Stomach smooth muscle (tissue), 2 donors: ENCODE results near the gene KCP.

Source experiments
- H3K27ac ChIP-seq: one replicate; pipeline ENCODE4 v1.7.0; 2013; ENCODE audit warnings: mild to moderate bottlenecking, low read length, inconsistent platforms
- H3K27me3 ChIP-seq, 2 donors: one replicate each; pipeline ENCODE4 v1.7.0; 2013; ENCODE audit warnings: low read length in 2 of 2; ENCODE audit not compliant: insufficient read depth in 2 of 2, control insufficient read depth in 1 of 2
- H3K36me3 ChIP-seq, 2 donors: one replicate each; pipeline ENCODE4 v1.7.0; 2013; ENCODE audit warnings: low read length in 2 of 2; ENCODE audit not compliant: control insufficient read depth in 2 of 2, insufficient read depth in 2 of 2
- H3K4me1 ChIP-seq: one replicate; pipeline ENCODE4 v1.7.0; 2013; ENCODE audit warnings: low read length; ENCODE audit not compliant: control insufficient read depth, insufficient read depth
- H3K4me3 ChIP-seq, 2 donors: one replicate each; pipeline ENCODE4 v1.7.0; 2013; ENCODE audit warnings: low read length in 2 of 2
- H3K9ac ChIP-seq, 2 donors: one replicate each; pipeline ENCODE4 v1.7.0; 2013; ENCODE audit warnings: low read length in 2 of 2, mild to moderate bottlenecking in 1 of 2
- H3K9me3 ChIP-seq, 2 donors: one replicate each; pipeline ENCODE4 v1.7.0; 2013; ENCODE audit warnings: low read length in 2 of 2; ENCODE audit not compliant: control insufficient read depth in 2 of 2
- donor health status: healthy.
- donor health status: Pancreatic carcinoma.

KCP gene

GRCh38 chr7:128919881-128920799 lies 9.6 kb upstream of the KCP start:
- Histone ChIP-seq H3K9me3 (no peaks in the 10 kb centered on the region), H3K27ac (no peak overlapping the region), H3K4me3 (no peak overlapping the region), H3K27me3 (peaks cover 14 to 16% of the 10 kb centered on the region in 2 donors), H3K9ac (no peak overlapping the region), H3K4me1 (peaks cover 3% of the 10 kb centered on the region), H3K36me3 (no peaks in the 10 kb centered on the region)

- Histone ChIP-seq H3K27me3 (peaks cover 18 to 22% of the 10 kb centered on the region in 2 donors), H3K9ac (no peak overlapping the region), H3K9me3 (no peaks in the 10 kb centered on the region), H3K4me1 (peaks cover 3% of the 10 kb centered on the region), H3K36me3 (no peaks in the 10 kb centered on the region), H3K27ac (no peak overlapping the region), H3K4me3 (no peak overlapping the region)
Observed at GRCh38 chr7:128919241-128919640, 8.7 kb upstream of the KCP start.

- Histone ChIP-seq H3K27me3 (peaks cover 18 to 23% of the 10 kb centered on the region in 2 donors), H3K36me3 (no peaks in the 10 kb centered on the region), H3K4me1 (peaks cover 3% of the 10 kb centered on the region), H3K4me3 (no peak overlapping the region), H3K9ac (no peak overlapping the region), H3K9me3 (no peaks in the 10 kb centered on the region), H3K27ac (no peak overlapping the region)
Observed at GRCh38 chr7:128918016-128918665, 7.6 kb upstream of the KCP start.

- Histone ChIP-seq H3K9me3 (no peaks in the 10 kb centered on the region), H3K36me3 (no peaks in the 10 kb centered on the region), H3K27ac (no peak overlapping the region), H3K27me3 (peaks cover 20 to 23% of the 10 kb centered on the region in 2 donors), H3K4me3 (no peak overlapping the region), H3K4me1 (peaks cover 3% of the 10 kb centered on the region), H3K9ac (no peak overlapping the region)
Observed at GRCh38 chr7:128917122-128917521, 6.6 kb upstream of the KCP start.

- Histone ChIP-seq H3K4me1 (peaks cover 3% of the 10 kb centered on the region), H3K27ac (no peak overlapping the region), H3K36me3 (no peaks in the 10 kb centered on the region), H3K4me3 (no peak overlapping the region), H3K27me3 (peaks cover 21 to 26% of the 10 kb centered on the region in 2 donors), H3K9ac (no peak overlapping the region), H3K9me3 (no peaks in the 10 kb centered on the region)
Observed at GRCh38 chr7:128916643-128916915, 6.1 kb upstream of the KCP start.

- Histone ChIP-seq H3K27me3 (peaks cover 21 to 27% of the 10 kb centered on the region in 2 donors), H3K27ac (no peak overlapping the region), H3K4me3 (peak overlapping the region in 1 of 2 donors; percentile 60)
Observed at GRCh38 chr7:128915841-128916642, 5.5 kb upstream of the KCP start.

GRCh38 chr7:128915271-128915819 lies 4.8 kb upstream of the KCP start:
- peak overlapping the region; percentile 59 to 60 for H3K4me3 ChIP-seq

More at GRCh38 chr7:128915841-128916642, 5.5 kb upstream of the KCP start:
- H3K36me3 ChIP-seq = no peaks in the 10 kb centered on the region
- H3K9me3 ChIP-seq = no peaks in the 10 kb centered on the region
- peaks cover 3% of the 10 kb centered on the region for H3K4me1 ChIP-seq
- no peak overlapping the region for H3K9ac ChIP-seq

GRCh38 chr7:128914566-128915151 lies 4.2 kb upstream of the KCP start:
- no peaks in the 10 kb centered on the region for H3K36me3 ChIP-seq
- H3K27me3 ChIP-seq = peaks cover 27 to 37% of the 10 kb centered on the region in 2 donors
- H3K9me3 ChIP-seq = no peaks in the 10 kb centered on the region
- peaks cover 11% of the 10 kb centered on the region for H3K4me1 ChIP-seq
- no peak overlapping the region for H3K4me3 ChIP-seq
- no peak overlapping the region for H3K27ac ChIP-seq
- no peak overlapping the region for H3K9ac ChIP-seq

More at GRCh38 chr7:128915271-128915819, 4.8 kb upstream of the KCP start:
- Histone ChIP-seq H3K36me3 (no peaks in the 10 kb centered on the region), H3K27me3 (peaks cover 24 to 30% of the 10 kb centered on the region in 2 donors), H3K4me1 (peaks cover 4% of the 10 kb centered on the region), H3K9ac (no peak overlapping the region), H3K27ac (no peak overlapping the region), H3K9me3 (no peaks in the 10 kb centered on the region)

- Histone ChIP-seq H3K27ac (no peak overlapping the region), H3K9ac (no peak overlapping the region), H3K4me3 (no peak overlapping the region), H3K36me3 (no peaks in the 10 kb centered on the region), H3K9me3 (no peaks in the 10 kb centered on the region), H3K27me3 (peaks cover 25 to 40% of the 10 kb centered on the region in 2 donors), H3K4me1 (peaks cover 15% of the 10 kb centered on the region)
Observed at GRCh38 chr7:128913870-128914565, 3.5 kb upstream of the KCP start.
